Fibroblast of pulmonary artery (primary cell): ENCODE measurements around the gene STPG3.

ENCODE experiments used
- DNase-seq: peaks from one replicate; pipeline ENCODE4 v3.0.0-alpha.2; 2010; ENCODE audit warnings: low read depth
- H3K4me3 ChIP-seq: replicated peaks from 2 replicates; pipeline ENCODE4 v1.5.1; 2011; ENCODE audit warnings: low read depth, mild to moderate bottlenecking, control low read depth, low read length, moderate library complexity
- CTCF ChIP-seq: IDR thresholded peaks from 2 replicates; pipeline ENCODE4 v1.5.1; 2011; ENCODE audit warnings: mild to moderate bottlenecking, control low read depth, low read length, inconsistent platforms; ENCODE audit errors: missing control alignments

STPG3 gene

GRCh38 chr9:137298401-137299202, 47.5 kb downstream of the STPG3 start:
- DNase-seq, result peak; percentile 73
- TF ChIP-seq CTCF, result no peak
- H3K4me3 ChIP-seq, result no peak overlapping the region

DNA sequence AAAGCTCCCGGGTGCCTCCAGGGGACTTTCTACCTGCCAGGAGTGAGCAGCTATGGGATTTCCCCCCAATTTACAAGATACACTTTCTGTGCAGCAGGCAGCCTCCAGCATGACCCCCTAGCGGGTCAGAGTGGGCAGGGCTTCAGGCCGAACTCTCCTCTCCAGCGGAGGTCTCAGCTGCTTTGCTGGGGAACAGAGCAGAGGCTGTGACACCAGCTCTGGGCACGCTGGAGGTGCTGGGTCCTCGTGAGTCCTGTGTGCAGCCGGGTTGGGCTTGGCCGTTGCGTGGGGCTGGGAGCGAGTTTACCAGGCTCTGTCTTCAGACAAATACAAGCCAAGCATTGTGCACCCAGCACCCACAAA, 48.1 kb downstream of the STPG3 start:
- H3K4me3 ChIP-seq, result no peak overlapping the region
- no peak for TF ChIP-seq CTCF
- DNase-seq, result no peak

- no peak for TF ChIP-seq CTCF
- H3K4me3 ChIP-seq, result peak overlapping the region; percentile 59
- peak; percentile 44 for DNase-seq
Measured at GRCh38 chr9:137299938-137300337, 48.9 kb downstream of the STPG3 start.

DNA sequence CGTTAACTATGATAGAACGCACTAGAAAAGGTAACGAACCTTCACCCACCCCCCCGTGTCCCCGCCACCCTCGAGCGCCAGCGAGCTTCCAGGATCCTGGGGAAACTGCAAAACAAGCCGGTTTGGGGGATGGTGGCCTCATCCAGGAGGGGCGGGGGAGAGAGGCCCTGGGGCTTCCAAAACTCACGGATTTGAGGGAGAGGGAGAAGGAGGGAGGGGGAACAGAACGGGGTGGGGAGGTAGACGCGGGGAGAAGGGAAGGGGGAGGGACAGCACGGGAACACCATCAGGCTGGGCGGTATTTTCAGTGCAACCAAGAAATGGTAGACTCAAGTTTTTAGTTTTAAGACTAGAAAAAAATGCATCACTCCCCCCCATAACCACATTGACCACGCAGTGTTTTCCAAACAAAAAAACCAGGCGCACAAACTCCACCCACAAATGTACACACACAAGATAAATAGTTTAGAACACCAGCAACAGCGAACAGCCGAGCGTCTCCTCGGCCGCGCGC, 49.5 kb downstream of the STPG3 start:
- H3K4me3 ChIP-seq, result peak overlapping the region; percentile 59
- DNase-seq, result peak; percentile 72
- TF ChIP-seq CTCF, result no peak

GRCh38 chr9:137301081-137301947, 50.2 kb downstream of the STPG3 start:
- peak; percentile 58 for DNase-seq
- peak overlapping the region; percentile 59 for H3K4me3 ChIP-seq
- no peak for TF ChIP-seq CTCF

DNA sequence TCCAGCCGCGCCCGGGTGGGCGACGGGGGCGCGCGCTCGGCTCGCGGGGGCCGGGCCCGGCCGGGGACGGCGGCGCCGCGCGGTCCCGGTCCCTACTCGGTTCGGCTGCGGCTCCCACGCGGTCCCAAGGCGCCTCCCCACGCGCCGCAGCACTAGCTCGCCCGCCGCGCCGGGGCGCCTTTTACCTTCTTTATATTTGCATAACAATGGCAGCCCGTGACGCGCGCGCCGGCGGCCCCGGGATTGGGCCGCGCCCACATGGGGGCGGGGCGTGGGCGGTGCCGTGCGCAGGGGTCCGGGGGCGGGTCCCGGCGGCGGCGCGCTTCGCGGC, 51.0 kb downstream of the STPG3 start, which contains the start of gene NRARP:
Gene NRARP, minus strand, starts transcription at position 154 of the 331 bp plus-strand sequence. CDS start 343 bp downstream, outside the sequence.
- no peak for TF ChIP-seq CTCF
- H3K4me3 ChIP-seq, result peak within 1 kb of the TSS; percentile 59
- DNase-seq, result peak; percentile 83
